ENCODE measurements around the gene CCDC181. TPM values are rescaled to one million over a fixed set of nuclear protein-coding genes. Genes with fewer than 3 reads are reported as not detected.

Gene CCDC181
- total and polyA plus RNA-seq, 2 of the 8 experiments (the other 6 are each of a cell fraction or from before 2014, with no cell fraction given) = 1.2 to 3.7 TPM

GRCh38 chr1:169392406-169392805, 34.9 kb downstream of the CCDC181 start (continued):
- no peak for TF ChIP-seq KDM4A (IDR thresholded peaks at IDR 0.05; ENCODE audit: low read depth, low read length, severe bottlenecking)
- TF ChIP-seq E2F6 (IDR thresholded peaks at IDR 0.05) = no peak
- TF ChIP-seq HDAC2 (IDR thresholded peaks at IDR 0.05; ENCODE audit: borderline replicate concordance in 1 of 2, low read depth in 2 of 2, low read length in 2 of 2) = no peak
